ENCODE measurements around the gene RETN.

DNA sequence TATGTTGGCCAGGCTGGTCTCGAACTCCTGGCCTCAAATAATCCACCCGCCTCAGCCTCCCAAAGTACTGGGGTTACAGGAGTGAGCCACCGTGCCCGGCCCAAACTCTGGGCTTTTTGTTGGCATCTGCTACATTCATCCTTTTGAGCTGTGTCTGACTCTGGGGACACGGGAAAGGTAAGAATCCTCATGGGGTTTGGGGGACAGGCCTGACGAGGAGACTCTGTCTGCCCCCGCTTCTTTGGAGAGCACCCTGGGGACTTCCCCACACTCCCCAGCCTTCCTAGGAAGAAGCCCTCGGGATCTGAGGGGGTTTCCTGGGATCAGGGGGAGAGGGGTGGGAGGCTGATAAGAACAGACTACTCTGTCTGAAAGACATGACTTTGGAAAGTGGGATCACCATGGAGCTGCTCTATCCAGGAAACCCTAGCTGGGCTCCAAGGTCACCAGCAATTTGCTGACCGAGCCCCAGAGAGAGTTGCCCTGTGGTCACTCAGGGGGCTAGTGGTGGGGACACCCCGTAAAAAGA is 41.1 kb downstream of the RETN start:
- TF ChIP-seq POLR2A (IDR thresholded peaks at IDR 0.05; ENCODE audit: low read length) (no peak), GATA1 (IDR thresholded peaks at IDR 0.05; ENCODE audit: low read depth, low read length) (no peak)

All from erythroblast (primary cell).